Stimulated activated naive B cell treated with anti-CD40 and anti-IgM and Interleukin-4, amounts not matched to agents 10 μg/mL and 1 μg/mL and 100 μg/mL, for 72 hours (primary cell): Measurements from ENCODE around the gene CNTN4.

Source experiments
- ATAC-seq, 2 donors: fragments of 150-1000 bp; cut with Tn5 transposase; replicated peaks; 2 replicates each; pipeline ENCODE4 v1.10.0; 2021; ENCODE audit warnings: moderate library complexity in 1 of 2
- DNase-seq: peaks from one replicate; pipeline ENCODE4 v3.0.0; 2021
- H3K27ac Mint-ChIP-seq: one replicate; pipeline ENCODE4 v1.8.0; 2022; ENCODE audit warnings: mild to moderate bottlenecking, mixed read lengths
- H3K27me3 Mint-ChIP-seq, 2 donors: one replicate each; pipeline ENCODE4 v1.8.0; 2022; ENCODE audit warnings: mixed read lengths in 2 of 2
- H3K36me3 Mint-ChIP-seq, 2 donors: one replicate each; pipeline ENCODE4 v1.8.0; 2022; ENCODE audit warnings: mixed read lengths in 2 of 2, mild to moderate bottlenecking in 1 of 2
- H3K4me1 Mint-ChIP-seq, 2 donors: one replicate each; pipeline ENCODE4 v1.8.0; 2022; ENCODE audit warnings: mixed read lengths in 2 of 2, mild to moderate bottlenecking in 1 of 2
- H3K4me3 Mint-ChIP-seq, 2 donors: one replicate each; pipeline ENCODE4 v1.8.0; 2022; ENCODE audit warnings: mild to moderate bottlenecking in 2 of 2, mixed read lengths in 2 of 2, moderate library complexity in 1 of 2
- H3K9me3 Mint-ChIP-seq, 2 donors: one replicate each; pipeline ENCODE4 v1.8.0; 2022; ENCODE audit warnings: mixed read lengths in 2 of 2, mild to moderate bottlenecking in 1 of 2

CNTN4 gene

GRCh38 chr3:2360815-2361214 is 262.1 kb downstream of the CNTN4 start:
- H3K36me3 Mint-ChIP-seq: no peaks in the 10 kb centered on the region
- H3K9me3 Mint-ChIP-seq: no peaks in the 10 kb centered on the region
- ATAC-seq (no peak), DNase-seq (no peak)
- H3K4me1 Mint-ChIP-seq: no peaks in the 10 kb centered on the region
- no peak overlapping the region for H3K27ac Mint-ChIP-seq
- H3K4me3 Mint-ChIP-seq: no peak overlapping the region
- H3K27me3 Mint-ChIP-seq: no peaks in the 10 kb centered on the region

- H3K36me3 Mint-ChIP-seq: no peaks in the 10 kb centered on the region
- H3K9me3 Mint-ChIP-seq: no peaks in the 10 kb centered on the region
- ATAC-seq (peak in 1 of 2 donors; percentile 21), DNase-seq (no peak)
- H3K27me3 Mint-ChIP-seq: no peaks in the 10 kb centered on the region
- H3K4me1 Mint-ChIP-seq: no peaks in the 10 kb centered on the region
- no peak overlapping the region for H3K4me3 Mint-ChIP-seq
- no peak overlapping the region for H3K27ac Mint-ChIP-seq
Measured at GRCh38 chr3:2362122-2362521, 263.5 kb downstream of the CNTN4 start.

- Mint-ChIP-seq H3K36me3 (no peaks in the 10 kb centered on the region), H3K27ac (no peak overlapping the region), H3K4me1 (no peaks in the 10 kb centered on the region), H3K27me3 (no peaks in the 10 kb centered on the region), H3K9me3 (no peaks in the 10 kb centered on the region), H3K4me3 (no peak overlapping the region)
- DNase-seq (no peak), ATAC-seq (no peak)
Measured at GRCh38 chr3:2363854-2364253, 265.2 kb downstream of the CNTN4 start.

- no peak for ATAC-seq
- Mint-ChIP-seq H3K36me3 (no peaks in the 10 kb centered on the region), H3K4me1 (no peaks in the 10 kb centered on the region), H3K9me3 (peaks cover 0 to 4% of the 10 kb centered on the region in 2 donors), H3K27ac (no peak overlapping the region), H3K27me3 (no peaks in the 10 kb centered on the region), H3K4me3 (no peak overlapping the region)
- no peak for DNase-seq
Measured at GRCh38 chr3:2370317-2370716, 271.7 kb downstream of the CNTN4 start.

GRCh38 chr3:2372306-2372705 is 273.6 kb downstream of the CNTN4 start:
- Mint-ChIP-seq H3K4me1 (no peaks in the 10 kb centered on the region), H3K27me3 (no peaks in the 10 kb centered on the region), H3K36me3 (no peaks in the 10 kb centered on the region), H3K27ac (no peak overlapping the region), H3K9me3 (peaks cover 0 to 5% of the 10 kb centered on the region in 2 donors), H3K4me3 (no peak overlapping the region)
- DNase-seq (no peak), ATAC-seq (no peak)

- no peaks in the 10 kb centered on the region for H3K4me1 Mint-ChIP-seq
- H3K4me3 Mint-ChIP-seq: no peak overlapping the region
- DNase-seq: no peak
- H3K9me3 Mint-ChIP-seq: peaks cover 0 to 7% of the 10 kb centered on the region in 2 donors
- ATAC-seq: no peak
- H3K27me3 Mint-ChIP-seq: no peaks in the 10 kb centered on the region
- no peak overlapping the region for H3K27ac Mint-ChIP-seq
- no peaks in the 10 kb centered on the region for H3K36me3 Mint-ChIP-seq
Measured at GRCh38 chr3:2375376-2375775, 276.7 kb downstream of the CNTN4 start.

GRCh38 chr3:2377281-2377680 is 278.6 kb downstream of the CNTN4 start:
- H3K4me3 Mint-ChIP-seq: no peak overlapping the region
- DNase-seq (no peak), ATAC-seq (no peak)
- peaks cover 0 to 9% of the 10 kb centered on the region in 2 donors for H3K9me3 Mint-ChIP-seq
- H3K27ac Mint-ChIP-seq: no peak overlapping the region
- H3K36me3 Mint-ChIP-seq: no peaks in the 10 kb centered on the region
- H3K4me1 Mint-ChIP-seq: no peaks in the 10 kb centered on the region
- H3K27me3 Mint-ChIP-seq: no peaks in the 10 kb centered on the region

GRCh38 chr3:2390926-2391532 is 292.4 kb downstream of the CNTN4 start:
- DNase-seq (no peak), ATAC-seq (no peak)
- no peak overlapping the region for H3K4me3 Mint-ChIP-seq
- H3K4me1 Mint-ChIP-seq: no peaks in the 10 kb centered on the region
- H3K27me3 Mint-ChIP-seq: no peaks in the 10 kb centered on the region
- H3K9me3 Mint-ChIP-seq: peaks cover 0 to 3% of the 10 kb centered on the region in 2 donors
- H3K27ac Mint-ChIP-seq: no peak overlapping the region
- H3K36me3 Mint-ChIP-seq: no peaks in the 10 kb centered on the region

GRCh38 chr3:2391896-2392295 is 293.2 kb downstream of the CNTN4 start:
- H3K27me3 Mint-ChIP-seq: no peaks in the 10 kb centered on the region
- peaks cover 0 to 3% of the 10 kb centered on the region in 2 donors for H3K9me3 Mint-ChIP-seq
- no peaks in the 10 kb centered on the region for H3K4me1 Mint-ChIP-seq
- no peak overlapping the region for H3K4me3 Mint-ChIP-seq
- H3K36me3 Mint-ChIP-seq: no peaks in the 10 kb centered on the region
- no peak for ATAC-seq
- no peak overlapping the region for H3K27ac Mint-ChIP-seq
- DNase-seq: no peak

- Mint-ChIP-seq H3K36me3 (no peaks in the 10 kb centered on the region), H3K4me3 (no peak overlapping the region), H3K9me3 (peaks cover 0 to 3% of the 10 kb centered on the region in 2 donors), H3K4me1 (no peaks in the 10 kb centered on the region), H3K27ac (no peak overlapping the region), H3K27me3 (no peaks in the 10 kb centered on the region)
- no peak for ATAC-seq
- DNase-seq: no peak
Measured at GRCh38 chr3:2392981-2393380, 294.3 kb downstream of the CNTN4 start.

GRCh38 chr3:2415083-2415482 is 316.4 kb downstream of the CNTN4 start:
- no peak for DNase-seq
- no peak for ATAC-seq
- Mint-ChIP-seq H3K27me3 (no peaks in the 10 kb centered on the region), H3K36me3 (no peaks in the 10 kb centered on the region), H3K27ac (no peak overlapping the region), H3K4me3 (no peak overlapping the region), H3K4me1 (no peaks in the 10 kb centered on the region), H3K9me3 (peaks cover 0 to 3% of the 10 kb centered on the region in 2 donors)

- peaks cover 4 to 9% of the 10 kb centered on the region in 2 donors for H3K9me3 Mint-ChIP-seq
- H3K4me1 Mint-ChIP-seq: no peaks in the 10 kb centered on the region
- no peaks in the 10 kb centered on the region for H3K36me3 Mint-ChIP-seq
- H3K27me3 Mint-ChIP-seq: no peaks in the 10 kb centered on the region
- ATAC-seq (no peak), DNase-seq (no peak)
- H3K4me3 Mint-ChIP-seq: no peak overlapping the region
- no peak overlapping the region for H3K27ac Mint-ChIP-seq
Measured at GRCh38 chr3:2420919-2421318, 322.3 kb downstream of the CNTN4 start.

- Mint-ChIP-seq H3K4me3 (no peak overlapping the region), H3K9me3 (peaks cover 4 to 9% of the 10 kb centered on the region in 2 donors), H3K36me3 (no peaks in the 10 kb centered on the region), H3K4me1 (no peaks in the 10 kb centered on the region), H3K27me3 (no peaks in the 10 kb centered on the region), H3K27ac (no peak overlapping the region)
- ATAC-seq (no peak), DNase-seq (no peak)
Measured at GRCh38 chr3:2423143-2423542, 324.5 kb downstream of the CNTN4 start.

- Mint-ChIP-seq H3K9me3 (peaks cover 0 to 2% of the 10 kb centered on the region in 2 donors), H3K4me3 (no peak overlapping the region), H3K36me3 (no peaks in the 10 kb centered on the region), H3K27me3 (no peaks in the 10 kb centered on the region), H3K27ac (no peak overlapping the region), H3K4me1 (no peaks in the 10 kb centered on the region)
- no peak for ATAC-seq
- DNase-seq: no peak
Measured at GRCh38 chr3:2441558-2441957, 342.9 kb downstream of the CNTN4 start.

- no peaks in the 10 kb centered on the region for H3K9me3 Mint-ChIP-seq
- no peak for ATAC-seq
- no peaks in the 10 kb centered on the region for H3K36me3 Mint-ChIP-seq
- H3K4me1 Mint-ChIP-seq: no peaks in the 10 kb centered on the region
- H3K27ac Mint-ChIP-seq: no peak overlapping the region
- H3K4me3 Mint-ChIP-seq: no peak overlapping the region
- H3K27me3 Mint-ChIP-seq: no peaks in the 10 kb centered on the region
- no peak for DNase-seq
Measured at GRCh38 chr3:2446146-2446545, 347.5 kb downstream of the CNTN4 start.

GRCh38 chr3:2452249-2452648 is 353.6 kb downstream of the CNTN4 start:
- H3K4me3 Mint-ChIP-seq: no peak overlapping the region
- H3K9me3 Mint-ChIP-seq: no peaks in the 10 kb centered on the region
- no peaks in the 10 kb centered on the region for H3K27me3 Mint-ChIP-seq
- H3K4me1 Mint-ChIP-seq: no peaks in the 10 kb centered on the region
- no peak for ATAC-seq
- DNase-seq: no peak
- no peaks in the 10 kb centered on the region for H3K36me3 Mint-ChIP-seq
- H3K27ac Mint-ChIP-seq: no peak overlapping the region
